HFF-Myc (cell line): ENCODE data around the gene DLG5.

ENCODE experiments used
- DNase-seq: peaks from one replicate; pipeline ENCODE4 v3.0.0-alpha.2; 2011; ENCODE audit warnings: low read depth; ENCODE audit errors: extremely low read depth
- H3K4me3 ChIP-seq: replicated peaks from 2 replicates; pipeline ENCODE4 v1.5.1; 2011; ENCODE audit warnings: low read depth, mild to moderate bottlenecking, control low read depth, low read length
- CTCF ChIP-seq: IDR thresholded peaks from 2 replicates; pipeline ENCODE4 v1.5.1; 2012; ENCODE audit warnings: mild to moderate bottlenecking, low read depth, low read length, control low read depth; ENCODE audit errors: missing control alignments

Gene DLG5

GRCh38 chr10:77962350-77963146 lies 36.0 kb upstream of the DLG5 start:
- no peak overlapping the region for H3K4me3 ChIP-seq
- DNase-seq = no peak
- TF ChIP-seq CTCF = no peak

GRCh38 chr10:77961668-77962067 lies 35.1 kb upstream of the DLG5 start:
- TF ChIP-seq CTCF = no peak
- H3K4me3 ChIP-seq = no peak overlapping the region
- no peak for DNase-seq

GRCh38 chr10:77960829-77961329 lies 34.3 kb upstream of the DLG5 start:
- no peak for TF ChIP-seq CTCF
- no peak for DNase-seq
- no peak overlapping the region for H3K4me3 ChIP-seq

GRCh38 chr10:77959887-77960455 lies 33.4 kb upstream of the DLG5 start:
- TF ChIP-seq CTCF = no peak

GRCh38 chr10:77959384-77959783 lies 32.8 kb upstream of the DLG5 start:
- no peak for DNase-seq
- no peak overlapping the region for H3K4me3 ChIP-seq
- no peak for TF ChIP-seq CTCF

More at GRCh38 chr10:77959887-77960455, 33.4 kb upstream of the DLG5 start:
- no peak for DNase-seq
- H3K4me3 ChIP-seq = no peak overlapping the region

GRCh38 chr10:77955136-77955535 lies 28.6 kb upstream of the DLG5 start:
- DNase-seq = no peak
- no peak overlapping the region for H3K4me3 ChIP-seq
- no peak for TF ChIP-seq CTCF
